Neural progenitor cell (in vitro differentiated cells): ENCODE data around the gene BTG3. TPM values are rescaled to one million over a fixed set of nuclear protein-coding genes. Genes with fewer than 3 reads are reported as not detected.

Experiments
- DNase-seq: peaks from one replicate; pipeline ENCODE4 v3.0.0-alpha.2; 2016; ENCODE audit warnings: low spot score
- H2AFZ ChIP-seq: fragments of 200-600 bp; sonication (generic); replicated peaks from 2 replicates; pipeline ENCODE4 v1.6.1; 2016; ENCODE audit warnings: antibody characterized with exemption
- H3F3A ChIP-seq: fragments of 200-600 bp; sonication (generic); 2 replicates; pipeline ENCODE4 v1.6.1; 2016; ENCODE audit warnings: antibody characterized with exemption, low read depth
- H3K27ac ChIP-seq: fragments of 200-600 bp; sonication (generic); 2 replicates; pipeline ENCODE4 v1.5.1; 2016; ENCODE audit warnings: mild to moderate bottlenecking
- H3K27me3 ChIP-seq: fragments of 200-600 bp; sonication (generic); 2 replicates; pipeline ENCODE4 v1.6.1; 2016; ENCODE audit warnings: mild to moderate bottlenecking, moderate library complexity
- H3K36me3 ChIP-seq: fragments of 200-600 bp; sonication (generic); 2 replicates; pipeline ENCODE4 v1.5.1; 2016
- H3K4me1 ChIP-seq: fragments of 200-600 bp; sonication (generic); 2 replicates; pipeline ENCODE4 v1.6.1; 2016; ENCODE audit warnings: mixed run types
- H3K4me2 ChIP-seq: fragments of 200-600 bp; sonication (generic); 2 replicates; pipeline ENCODE4 v1.6.1; 2016
- H3K4me3 ChIP-seq: fragments of 200-600 bp; sonication (generic); 2 replicates; pipeline ENCODE4 v1.5.1; 2016
- H3K79me2 ChIP-seq: fragments of 200-600 bp; sonication (generic); 2 replicates; pipeline ENCODE4 v1.6.1; 2016; ENCODE audit warnings: low read depth
- H3K9ac ChIP-seq: fragments of 200-600 bp; sonication (generic); 2 replicates; pipeline ENCODE4 v1.6.1; 2016
- H3K9me3 ChIP-seq: fragments of 200-600 bp; sonication (generic); 2 replicates; pipeline ENCODE4 v1.5.1; 2016; ENCODE audit warnings: low read depth
- H4K20me1 ChIP-seq: fragments of 200-600 bp; sonication (generic); 2 replicates; pipeline ENCODE4 v1.6.1; 2016; ENCODE audit warnings: low read depth
- H3K27ac Mint-ChIP-seq: 3 replicates; pipeline ENCODE4 v1.8.0; 2021; ENCODE audit warnings: mixed read lengths
- H3K27me3 Mint-ChIP-seq: 2 replicates; pipeline ENCODE4 v1.8.0; 2022; ENCODE audit warnings: low read depth, mild to moderate bottlenecking, inconsistent platforms, moderate library complexity, mixed read lengths; ENCODE audit not compliant: insufficient read depth
- H3K36me3 Mint-ChIP-seq: 3 replicates; pipeline ENCODE4 v1.8.0; 2021; ENCODE audit warnings: mixed read lengths
- H3K4me1 Mint-ChIP-seq: 3 replicates; pipeline ENCODE4 v1.8.0; 2021; ENCODE audit warnings: mixed read lengths
- H3K4me3 Mint-ChIP-seq: 3 replicates; pipeline ENCODE4 v1.8.0; 2021; ENCODE audit warnings: mild to moderate bottlenecking, moderate library complexity, mixed read lengths
- H3K9me3 Mint-ChIP-seq: 3 replicates; pipeline ENCODE4 v1.8.0; 2020; ENCODE audit warnings: mixed read lengths
- EZH2 ChIP-seq: fragments of 200-600 bp; sonication (generic); IDR thresholded peaks from 2 replicates; pipeline ENCODE4 v1.6.1; 2017; ENCODE audit warnings: antibody characterized with exemption, mild to moderate bottlenecking, moderate library complexity
- EZH2phosphoT487 ChIP-seq: fragments of 200-600 bp; sonication (generic); IDR thresholded peaks from 2 replicates; pipeline ENCODE4 v1.6.1; 2017; ENCODE audit warnings: antibody characterized with exemption
- small RNA-seq: library from RNA; depleted of rRNA; stranded (forward); fragments of <200 nt; gene quantifications from one replicate; pipeline ENCODE3, GENCODE V24; 2015
- total RNA-seq: library from RNA; depleted of rRNA; stranded (reverse); fragments of >200 nt; gene quantifications from 2 replicates; pipeline ENCODE4 v1.2.3, GENCODE V29; 2015; ENCODE audit warnings: low replicate concordance
- TF ChIP-seq, protein P1 (sequence below): fragments of 200-600 bp; sonication (generic); IDR thresholded peaks from 2 replicates; pipeline ENCODE4 v1.5.1; 2017; ENCODE audit warnings: antibody characterized with exemption, mild to moderate bottlenecking

BTG3 gene
- total RNA-seq, 1 donor from 2014 or later: 39.2 TPM

DNA sequence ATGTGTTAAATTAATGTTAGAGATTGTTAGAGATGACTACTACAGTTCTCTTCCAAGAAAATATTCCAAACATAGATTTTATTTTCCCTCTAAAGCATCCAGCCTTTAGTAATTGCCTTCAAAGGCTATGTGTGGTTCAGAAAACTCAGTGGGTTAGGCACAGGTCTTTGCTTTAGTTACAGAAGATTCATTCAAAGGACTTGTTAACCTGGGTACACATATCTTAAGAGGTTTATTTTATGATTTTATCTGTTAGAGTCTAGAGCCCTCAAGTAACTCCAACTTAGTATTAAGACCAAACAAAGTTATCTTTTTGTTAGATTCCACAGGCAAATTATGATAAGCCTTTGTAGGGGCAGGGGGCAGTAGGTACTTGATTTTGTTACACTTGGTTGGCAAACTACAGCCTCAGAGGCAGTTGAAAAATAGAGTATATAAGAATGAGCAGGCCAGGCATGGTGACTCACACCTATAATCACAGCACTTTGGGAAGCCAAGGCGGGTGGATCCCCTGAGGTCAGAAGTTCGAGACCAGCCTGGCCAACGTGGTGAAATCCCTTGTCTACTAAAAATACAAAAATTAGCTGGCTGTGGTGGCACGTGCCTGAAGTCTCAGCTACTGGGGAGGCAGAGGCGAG lies 61.9 kb downstream of the BTG3 start:
- DNase-seq: no peak
- Mint-ChIP-seq H3K27ac (no peak overlapping the region), H3K4me3 (no peak overlapping the region), H3K36me3 (peaks cover 61% of the 10 kb centered on the region), H3K9me3 (no peaks in the 10 kb centered on the region), H3K27me3 (no peaks in the 10 kb centered on the region), H3K4me1 (peaks cover 14% of the 10 kb centered on the region)
- Histone ChIP-seq H3F3A (peaks cover 12% of the 10 kb centered on the region), H3K4me1 (no peaks in the 10 kb centered on the region), H3K27me3 (no peaks in the 10 kb centered on the region), H3K36me3 (peaks cover 35% of the 10 kb centered on the region), H3K79me2 (peaks cover 95% of the 10 kb centered on the region), H3K4me2 (no peak overlapping the region), H3K9ac (no peak overlapping the region), H2AFZ (no peak overlapping the region), H3K27ac (peak overlapping the region; percentile 4), H4K20me1 (peaks cover 49% of the 10 kb centered on the region), H3K9me3 (no peaks in the 10 kb centered on the region), H3K4me3 (no peak overlapping the region)
- TF ChIP-seq EZH2phosphoT487 (no peak), EZH2 (no peak)
- TF ChIP-seq, protein P1, sequence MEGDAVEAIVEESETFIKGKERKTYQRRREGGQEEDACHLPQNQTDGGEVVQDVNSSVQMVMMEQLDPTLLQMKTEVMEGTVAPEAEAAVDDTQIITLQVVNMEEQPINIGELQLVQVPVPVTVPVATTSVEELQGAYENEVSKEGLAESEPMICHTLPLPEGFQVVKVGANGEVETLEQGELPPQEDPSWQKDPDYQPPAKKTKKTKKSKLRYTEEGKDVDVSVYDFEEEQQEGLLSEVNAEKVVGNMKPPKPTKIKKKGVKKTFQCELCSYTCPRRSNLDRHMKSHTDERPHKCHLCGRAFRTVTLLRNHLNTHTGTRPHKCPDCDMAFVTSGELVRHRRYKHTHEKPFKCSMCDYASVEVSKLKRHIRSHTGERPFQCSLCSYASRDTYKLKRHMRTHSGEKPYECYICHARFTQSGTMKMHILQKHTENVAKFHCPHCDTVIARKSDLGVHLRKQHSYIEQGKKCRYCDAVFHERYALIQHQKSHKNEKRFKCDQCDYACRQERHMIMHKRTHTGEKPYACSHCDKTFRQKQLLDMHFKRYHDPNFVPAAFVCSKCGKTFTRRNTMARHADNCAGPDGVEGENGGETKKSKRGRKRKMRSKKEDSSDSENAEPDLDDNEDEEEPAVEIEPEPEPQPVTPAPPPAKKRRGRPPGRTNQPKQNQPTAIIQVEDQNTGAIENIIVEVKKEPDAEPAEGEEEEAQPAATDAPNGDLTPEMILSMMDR: no peak

GRCh38 chr21:17548262-17548661 lies 64.4 kb downstream of the BTG3 start:
- Histone ChIP-seq H3F3A (peaks cover 4% of the 10 kb centered on the region), H3K9me3 (no peaks in the 10 kb centered on the region), H3K9ac (no peak overlapping the region), H3K79me2 (peaks cover 95% of the 10 kb centered on the region), H3K36me3 (peaks cover 35% of the 10 kb centered on the region), H3K27me3 (no peaks in the 10 kb centered on the region), H3K4me2 (no peak overlapping the region), H3K4me3 (no peak overlapping the region), H2AFZ (no peak overlapping the region), H3K27ac (peak overlapping the region; percentile 31), H3K4me1 (no peaks in the 10 kb centered on the region), H4K20me1 (peaks cover 57% of the 10 kb centered on the region)
- no peak for DNase-seq
- H3K4me3 Mint-ChIP-seq: no peak overlapping the region
- peak overlapping the region; percentile 7 for H3K27ac Mint-ChIP-seq
- TF ChIP-seq EZH2phosphoT487: no peak
- TF ChIP-seq EZH2: no peak
- TF ChIP-seq, protein P1: no peak
- peaks cover 4% of the 10 kb centered on the region for H3K9me3 Mint-ChIP-seq
- peaks cover 61% of the 10 kb centered on the region for H3K36me3 Mint-ChIP-seq
- peaks cover 5% of the 10 kb centered on the region for H3K4me1 Mint-ChIP-seq
- no peaks in the 10 kb centered on the region for H3K27me3 Mint-ChIP-seq

DNA sequence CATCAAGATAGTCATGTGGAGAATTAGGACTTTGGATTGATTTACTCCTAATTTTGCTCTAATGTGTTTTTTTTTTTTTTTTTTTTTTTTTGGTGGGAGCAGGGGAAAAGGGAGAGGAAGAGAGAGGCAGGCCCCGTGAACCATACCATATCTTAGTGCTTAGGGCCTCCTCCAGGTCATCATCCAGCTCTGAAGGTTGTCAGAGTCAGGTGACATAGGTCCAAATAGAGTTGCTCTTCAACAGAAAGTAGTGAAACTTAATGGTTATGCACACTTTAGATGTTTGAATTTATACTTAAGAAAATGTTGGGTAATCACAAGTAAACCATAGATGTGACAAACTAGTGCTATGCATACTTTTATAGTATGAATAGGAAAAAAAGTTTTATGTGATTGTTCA lies 67.7 kb downstream of the BTG3 start:
- TF ChIP-seq EZH2phosphoT487 (no peak), EZH2 (no peak)
- TF ChIP-seq, protein P1: no peak
- peaks cover 71% of the 10 kb centered on the region for H4K20me1 ChIP-seq
- no peaks in the 10 kb centered on the region for H3K4me1 ChIP-seq
- Mint-ChIP-seq H3K4me3 (no peak overlapping the region), H3K4me1 (peaks cover 18% of the 10 kb centered on the region), H3K27me3 (no peaks in the 10 kb centered on the region), H3K27ac (no peak overlapping the region), H3K9me3 (peaks cover 17% of the 10 kb centered on the region), H3K36me3 (peaks cover 61% of the 10 kb centered on the region)
- H3K9ac ChIP-seq: no peak overlapping the region
- H3F3A ChIP-seq: no peaks in the 10 kb centered on the region
- H3K27ac ChIP-seq: no peak overlapping the region
- peaks cover 4% of the 10 kb centered on the region for H3K9me3 ChIP-seq
- H3K27me3 ChIP-seq: no peaks in the 10 kb centered on the region
- peaks cover 100% of the 10 kb centered on the region for H3K79me2 ChIP-seq
- no peak overlapping the region for H3K4me2 ChIP-seq
- peaks cover 26% of the 10 kb centered on the region for H3K36me3 ChIP-seq
- no peak overlapping the region for H3K4me3 ChIP-seq
- DNase-seq: no peak
- H2AFZ ChIP-seq: no peak overlapping the region

Small RNA genes lying within 50 kb of the gene (small RNA-seq; reads per million reads assigned to genes)
- gene RF00019: not detected

Other genes with a start within 250 kb of the BTG3 start
- 183 and 226 TPM in 2 replicates for gene CXADR, start 99.9 kb downstream of the BTG3 start, total RNA-seq
- gene C21orf91, start 206.5 kb upstream of the BTG3 start, total RNA-seq: 34.3 and 59.9 TPM in 2 replicates